SU-DHL-6 (cell line): ENCODE measurements around the gene RAB3B.

Source experiments
- EZH2phosphoT487 ChIP-seq: fragments of 200-600 bp; sonication (generic), shearing (Covaris generic); conservative IDR thresholded peaks from 2 replicates; pipeline ENCODE4 v1.6.1; 2018; ENCODE audit warnings: mild to moderate bottlenecking, antibody characterized with exemption, low read length, moderate library complexity, mixed read lengths
- TF ChIP-seq, protein P1 (sequence below): fragments of 200-600 bp; sonication (generic); IDR thresholded peaks from one replicate; pipeline ENCODE4 v1.5.1; 2017; ENCODE audit warnings: antibody characterized with exemption, mild to moderate bottlenecking, low read length, moderate library complexity; ENCODE audit not compliant: insufficient read depth, poor library complexity, severe bottlenecking

DNA sequence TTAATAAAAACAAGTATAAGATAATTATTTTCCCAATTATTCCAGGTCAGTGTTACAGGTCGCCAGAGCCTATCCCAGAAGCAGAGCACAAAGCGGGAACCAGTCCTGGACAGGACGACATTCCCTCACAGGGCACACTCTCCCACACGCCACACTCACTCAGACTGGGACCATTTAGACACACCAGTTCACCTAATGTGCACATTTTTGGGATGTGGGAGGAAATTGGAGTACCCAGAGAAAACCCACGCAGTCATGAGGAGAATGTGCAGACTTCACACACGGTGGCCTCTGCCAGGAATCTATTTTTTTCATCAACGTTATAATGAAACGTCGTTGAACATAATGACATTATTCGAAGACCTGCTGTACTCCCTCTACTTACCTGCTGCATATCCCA, 91.5 kb downstream of the RAB3B start:
- TF ChIP-seq, protein P1, sequence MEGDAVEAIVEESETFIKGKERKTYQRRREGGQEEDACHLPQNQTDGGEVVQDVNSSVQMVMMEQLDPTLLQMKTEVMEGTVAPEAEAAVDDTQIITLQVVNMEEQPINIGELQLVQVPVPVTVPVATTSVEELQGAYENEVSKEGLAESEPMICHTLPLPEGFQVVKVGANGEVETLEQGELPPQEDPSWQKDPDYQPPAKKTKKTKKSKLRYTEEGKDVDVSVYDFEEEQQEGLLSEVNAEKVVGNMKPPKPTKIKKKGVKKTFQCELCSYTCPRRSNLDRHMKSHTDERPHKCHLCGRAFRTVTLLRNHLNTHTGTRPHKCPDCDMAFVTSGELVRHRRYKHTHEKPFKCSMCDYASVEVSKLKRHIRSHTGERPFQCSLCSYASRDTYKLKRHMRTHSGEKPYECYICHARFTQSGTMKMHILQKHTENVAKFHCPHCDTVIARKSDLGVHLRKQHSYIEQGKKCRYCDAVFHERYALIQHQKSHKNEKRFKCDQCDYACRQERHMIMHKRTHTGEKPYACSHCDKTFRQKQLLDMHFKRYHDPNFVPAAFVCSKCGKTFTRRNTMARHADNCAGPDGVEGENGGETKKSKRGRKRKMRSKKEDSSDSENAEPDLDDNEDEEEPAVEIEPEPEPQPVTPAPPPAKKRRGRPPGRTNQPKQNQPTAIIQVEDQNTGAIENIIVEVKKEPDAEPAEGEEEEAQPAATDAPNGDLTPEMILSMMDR, result no peak
- TF ChIP-seq EZH2phosphoT487, result no peak
